Lower lobe of right lung (tissue), 2 donors: ENCODE data around the gene CD300H. TPM values are rescaled to one million over a fixed set of nuclear protein-coding genes. Genes with fewer than 3 reads are reported as not detected.
A peak's percentile ranks its signal among the peaks of the same experiment; 100 is the strongest.
"Not testable (repeated sequence)": the region's sequence is repeated elsewhere in the genome, so short reads cannot be mapped to it uniquely, and the experiment has no call there.

Experiments used
- ATAC-seq, 2 donors: fragments of 200-7000 bp; cut with Tn5 transposase; one replicate each; pipeline ENCODE4 v1.9.1; 2020 to 2022; ENCODE audit warnings: mild to moderate bottlenecking in 2 of 2, moderate library complexity in 2 of 2
- DNase-seq: peaks from one replicate; pipeline ENCODE4 v3.0.0-alpha.2; 2020
- H3K27ac ChIP-seq: fragments of 200-600 bp; one replicate; pipeline ENCODE4 v1.8.0; 2022
- H3K27me3 ChIP-seq: fragments of 200-600 bp; one replicate; pipeline ENCODE4 v1.8.0; 2022; ENCODE audit warnings: low read depth
- H3K36me3 ChIP-seq: fragments of 200-600 bp; one replicate; pipeline ENCODE4 v1.8.0; 2022; ENCODE audit warnings: mild to moderate bottlenecking
- H3K4me1 ChIP-seq: fragments of 200-600 bp; one replicate; pipeline ENCODE4 v1.8.0; 2022
- H3K4me3 ChIP-seq: fragments of 200-600 bp; one replicate; pipeline ENCODE4 v1.8.0; 2022; ENCODE audit warnings: mild to moderate bottlenecking
- H3K9me3 ChIP-seq: fragments of 200-600 bp; one replicate; pipeline ENCODE4 v1.8.0; 2022
- intact Hi-C: fragments of 100-400 bp; cut with DNase I; formaldehyde crosslinking; loops from one replicate; pipeline ENCODE4 v1.11.0; 2022
- total RNA-seq: library from RNA; stranded (reverse); fragmentation: NEBNext Ultra II Directional; extraction: Animal tissue kit (Norgen Biotek cat#: 25700); gene quantifications from one replicate; pipeline ENCODE4 v1.2.1, GENCODE V29; 2021
- TF ChIP-seq, protein P1 (sequence below): fragments of 200-600 bp; IDR thresholded peaks from one replicate; pipeline ENCODE4 v1.8.0; 2022; ENCODE audit warnings: antibody characterized with exemption, mild to moderate bottlenecking
- donor health status: DM: no; HTN: yes; CAD: no; lungs with severe emphysema.

CD300H gene
- total RNA-seq, 1 donor from 2014 or later, result 0.92 TPM

DNA sequence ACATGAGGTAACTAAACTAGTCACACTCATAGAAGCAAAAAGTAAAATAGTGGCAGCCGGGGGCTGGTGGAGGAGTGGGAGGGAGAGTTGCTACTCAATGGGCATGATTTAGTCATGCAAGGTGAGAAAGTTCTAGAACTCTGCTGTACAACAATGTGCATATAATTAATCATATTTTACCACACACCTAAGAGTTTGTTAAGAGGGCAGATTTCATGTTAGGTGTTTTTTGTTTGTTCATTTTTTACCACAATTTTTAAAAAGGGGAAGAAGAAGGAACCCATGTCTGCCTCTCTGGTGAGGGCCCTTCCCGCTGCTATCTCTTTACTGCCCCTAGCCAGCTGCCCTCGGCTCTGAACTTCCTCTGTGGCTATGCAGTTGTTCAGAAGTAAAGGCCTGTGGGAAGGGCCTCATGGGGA, 47.3 kb downstream of the CD300H start:
- TF ChIP-seq, protein P1, sequence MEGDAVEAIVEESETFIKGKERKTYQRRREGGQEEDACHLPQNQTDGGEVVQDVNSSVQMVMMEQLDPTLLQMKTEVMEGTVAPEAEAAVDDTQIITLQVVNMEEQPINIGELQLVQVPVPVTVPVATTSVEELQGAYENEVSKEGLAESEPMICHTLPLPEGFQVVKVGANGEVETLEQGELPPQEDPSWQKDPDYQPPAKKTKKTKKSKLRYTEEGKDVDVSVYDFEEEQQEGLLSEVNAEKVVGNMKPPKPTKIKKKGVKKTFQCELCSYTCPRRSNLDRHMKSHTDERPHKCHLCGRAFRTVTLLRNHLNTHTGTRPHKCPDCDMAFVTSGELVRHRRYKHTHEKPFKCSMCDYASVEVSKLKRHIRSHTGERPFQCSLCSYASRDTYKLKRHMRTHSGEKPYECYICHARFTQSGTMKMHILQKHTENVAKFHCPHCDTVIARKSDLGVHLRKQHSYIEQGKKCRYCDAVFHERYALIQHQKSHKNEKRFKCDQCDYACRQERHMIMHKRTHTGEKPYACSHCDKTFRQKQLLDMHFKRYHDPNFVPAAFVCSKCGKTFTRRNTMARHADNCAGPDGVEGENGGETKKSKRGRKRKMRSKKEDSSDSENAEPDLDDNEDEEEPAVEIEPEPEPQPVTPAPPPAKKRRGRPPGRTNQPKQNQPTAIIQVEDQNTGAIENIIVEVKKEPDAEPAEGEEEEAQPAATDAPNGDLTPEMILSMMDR, result no peak
- peak; percentile 70 for DNase-seq
- no peaks in the 10 kb centered on the region for H3K9me3 ChIP-seq
- H3K4me3 ChIP-seq, result no peak overlapping the region
- intact Hi-C loops, result no loop called here
- no peaks in the 10 kb centered on the region for H3K36me3 ChIP-seq
- ATAC-seq, result peak; percentile 66 to 67
- H3K27ac ChIP-seq, result peak overlapping the region; percentile 73
- no peaks in the 10 kb centered on the region for H3K4me1 ChIP-seq
- no peaks in the 10 kb centered on the region for H3K27me3 ChIP-seq

DNA sequence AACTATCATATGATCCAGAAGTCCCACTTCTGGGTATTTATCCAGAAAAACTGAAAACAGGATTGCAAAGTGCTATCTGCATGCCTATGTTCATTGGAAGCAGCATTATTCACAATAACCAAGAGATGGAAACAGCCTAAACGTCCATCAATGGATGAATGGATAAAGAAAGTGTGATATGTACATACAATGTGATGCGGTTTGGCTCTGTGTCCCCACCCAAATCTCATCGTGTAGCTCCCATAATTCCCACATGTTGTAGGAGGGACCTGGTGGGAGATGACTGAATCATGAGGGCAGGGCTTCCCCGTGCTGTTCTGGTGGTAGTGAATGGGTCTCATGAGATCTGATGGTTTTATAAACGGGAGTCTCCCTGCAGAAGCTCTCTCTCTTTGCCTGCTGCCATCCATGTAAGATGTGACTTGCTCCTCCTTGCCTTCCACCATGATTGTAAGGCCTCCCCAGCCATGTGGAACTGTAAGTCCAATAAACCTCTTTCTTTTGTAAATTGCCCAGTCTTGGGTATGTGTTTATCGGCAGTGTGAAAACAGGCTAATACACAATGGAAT, 48.8 kb downstream of the CD300H start:
- H3K27me3 ChIP-seq, DNase-seq, H3K9me3 ChIP-seq, ATAC-seq, H3K27ac ChIP-seq, intact Hi-C loops, H3K36me3 ChIP-seq, H3K4me3 ChIP-seq, H3K4me1 ChIP-seq: not testable (repeated sequence)

DNA sequence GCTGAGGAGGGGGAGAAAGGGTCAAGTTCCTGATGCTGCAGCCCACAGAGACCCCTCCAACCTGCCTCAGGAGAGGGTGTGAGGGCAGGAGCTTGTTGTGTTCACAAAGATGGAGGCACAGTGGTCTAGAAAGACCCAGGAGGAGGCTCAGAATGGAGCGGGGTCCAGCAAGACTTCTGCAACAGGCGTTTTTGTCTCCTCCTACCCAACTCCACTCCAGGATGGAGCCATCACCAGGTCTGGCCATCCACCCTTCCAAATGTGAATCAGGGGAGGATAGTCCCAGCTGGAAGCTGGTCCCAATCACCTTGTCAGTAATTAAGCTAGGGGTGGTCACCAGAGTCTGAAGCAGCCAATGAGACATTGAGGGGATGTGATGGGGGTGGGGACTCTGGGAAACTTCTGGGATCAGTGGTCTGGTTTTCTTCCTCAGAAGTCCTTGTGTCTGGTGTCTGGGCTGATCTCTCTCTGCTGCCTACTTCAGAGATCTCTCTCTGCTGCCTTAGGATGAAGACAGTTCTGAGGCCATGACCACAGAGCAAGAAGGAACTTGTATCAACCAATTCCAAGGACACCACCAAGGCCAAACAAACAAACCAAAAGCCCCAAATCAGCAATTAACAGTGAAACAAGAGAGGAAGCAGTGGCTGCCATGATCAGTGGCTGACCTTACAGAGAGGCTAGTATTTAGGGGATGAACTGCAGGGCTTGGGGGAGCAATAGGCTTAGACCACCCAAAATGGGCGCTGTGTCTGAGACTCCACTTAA, 50.6 kb downstream of the CD300H start:
- TF ChIP-seq, protein P1, result no peak
- DNase-seq (no peak), ATAC-seq (no peak)

DNA sequence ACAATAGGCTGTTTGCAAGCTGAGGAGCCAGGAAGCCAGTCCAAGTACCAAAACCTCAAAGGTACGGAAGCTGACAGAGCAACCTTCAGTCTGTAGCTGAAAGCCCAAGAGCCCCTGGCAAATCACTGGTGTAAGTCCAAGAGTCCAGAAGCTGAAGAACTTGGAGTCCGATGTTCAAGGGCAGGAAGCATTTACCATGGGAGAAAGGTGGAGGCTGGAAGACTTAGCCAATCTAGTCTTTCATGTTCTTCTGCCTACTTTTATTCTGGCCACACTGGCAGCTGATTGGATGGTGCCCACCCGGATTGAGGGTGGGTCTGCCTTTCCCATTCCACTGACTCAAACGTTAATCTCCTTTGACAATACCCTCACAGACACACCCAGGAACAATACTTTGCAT, 51.4 kb downstream of the CD300H start:
- Histone ChIP-seq H3K27ac (no peak overlapping the region), H3K9me3 (no peaks in the 10 kb centered on the region), H3K36me3 (no peaks in the 10 kb centered on the region), H3K4me3 (no peak overlapping the region), H3K27me3 (no peaks in the 10 kb centered on the region), H3K4me1 (no peaks in the 10 kb centered on the region)
- ATAC-seq (no peak), DNase-seq (no peak)
- intact Hi-C loops, result no loop called here
- TF ChIP-seq, protein P1, result no peak

More for the DNA sequence above, 50.6 kb downstream of the CD300H start:
- intact Hi-C loops, result no loop called here
- Histone ChIP-seq H3K4me1 (no peaks in the 10 kb centered on the region), H3K27me3 (no peaks in the 10 kb centered on the region), H3K9me3 (no peaks in the 10 kb centered on the region), H3K27ac (no peak overlapping the region), H3K36me3 (no peaks in the 10 kb centered on the region), H3K4me3 (no peak overlapping the region)

DNA sequence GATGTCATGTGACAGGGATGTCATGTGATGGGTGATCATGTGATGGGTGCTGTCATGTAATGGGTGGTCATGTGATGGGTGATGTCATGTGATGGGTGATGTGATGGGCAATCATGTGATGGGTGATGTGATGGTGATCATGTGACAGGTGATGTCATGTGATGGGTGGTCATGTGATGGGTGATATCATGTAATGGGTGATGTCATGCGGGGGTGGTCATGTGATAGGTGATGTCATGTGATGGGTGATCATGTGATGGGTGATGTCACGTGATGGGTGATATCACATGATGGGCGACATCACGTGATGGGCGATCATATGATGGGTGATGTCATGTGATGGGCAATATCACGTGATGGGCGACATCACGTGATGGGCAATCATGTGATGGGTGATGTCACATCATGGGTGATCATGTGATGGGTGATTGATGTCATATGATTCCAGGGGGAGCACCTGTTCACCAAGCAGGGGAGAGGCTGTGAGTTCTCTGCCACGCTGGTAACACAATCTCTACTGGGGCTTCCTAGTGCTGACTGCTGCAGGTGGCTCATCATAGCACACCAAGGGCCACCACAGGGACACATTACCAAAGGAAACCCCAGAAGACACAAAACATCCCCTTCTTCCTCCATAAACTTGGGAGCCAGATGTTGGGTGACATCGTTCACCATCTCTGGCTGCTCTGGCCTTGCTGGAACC, 52.5 kb downstream of the CD300H start:
- no peak for ATAC-seq

More for the DNA sequence above, 52.5 kb downstream of the CD300H start:
- TF ChIP-seq, protein P1, result no peak
- no peak for DNase-seq
- Histone ChIP-seq H3K36me3 (no peaks in the 10 kb centered on the region), H3K27ac (no peak overlapping the region), H3K27me3 (no peaks in the 10 kb centered on the region), H3K4me1 (no peaks in the 10 kb centered on the region), H3K4me3 (no peak overlapping the region), H3K9me3 (no peaks in the 10 kb centered on the region)
- intact Hi-C loops, result no loop called here
